Osteocyte (in vitro differentiated cells): Measurements from ENCODE around the gene GBGT1. TPM values are rescaled to one million over a fixed set of nuclear protein-coding genes. Genes with fewer than 3 reads are reported as not detected.

Source experiments
- DNase-seq: peaks from one replicate; pipeline ENCODE4 v3.0.0; 2021; ENCODE audit warnings: mixed read lengths; ENCODE audit not compliant: unreplicated experiment; ENCODE audit errors: extremely low spot score
- H3K27ac Mint-ChIP-seq: one replicate; pipeline ENCODE4 v1.8.0; 2021; ENCODE audit warnings: mild to moderate bottlenecking, mixed read lengths; ENCODE audit not compliant: unreplicated experiment
- H3K27me3 Mint-ChIP-seq: one replicate; pipeline ENCODE4 v1.8.0; 2021; ENCODE audit warnings: mixed read lengths; ENCODE audit not compliant: unreplicated experiment
- H3K36me3 Mint-ChIP-seq: one replicate; pipeline ENCODE4 v1.8.0; 2021; ENCODE audit warnings: mixed read lengths; ENCODE audit not compliant: unreplicated experiment
- H3K4me1 Mint-ChIP-seq: one replicate; pipeline ENCODE4 v1.8.0; 2021; ENCODE audit warnings: mixed read lengths; ENCODE audit not compliant: unreplicated experiment
- H3K4me3 Mint-ChIP-seq: one replicate; pipeline ENCODE4 v1.8.0; 2021; ENCODE audit warnings: mild to moderate bottlenecking, moderate library complexity, mixed read lengths; ENCODE audit not compliant: unreplicated experiment
- H3K9me3 Mint-ChIP-seq: one replicate; pipeline ENCODE4 v1.8.0; 2021; ENCODE audit warnings: mixed read lengths; ENCODE audit not compliant: unreplicated experiment
- CTCF ChIP-seq: fragments of 200-600 bp; sonication (generic); IDR thresholded peaks from 2 replicates; pipeline ENCODE4 v1.5.0; 2021; ENCODE audit warnings: antibody characterized with exemption, mild to moderate bottlenecking, moderate library complexity
- total RNA-seq: library from RNA; stranded (reverse); gene quantifications from 2 replicates; pipeline ENCODE4 v1.2.1, GENCODE V29; 2021

Gene GBGT1
- total RNA-seq, 1 donor from 2014 or later: 4.1 TPM

GRCh38 chr9:133107961-133108793, 55.5 kb downstream of the GBGT1 start:
- no peak for TF ChIP-seq CTCF
- Mint-ChIP-seq H3K4me1 (peaks cover 10% of the 10 kb centered on the region), H3K9me3 (no peaks in the 10 kb centered on the region)

GRCh38 chr9:133107245-133107722, 56.4 kb downstream of the GBGT1 start:
- DNase-seq: no peak
- Mint-ChIP-seq H3K4me1 (peaks cover 3% of the 10 kb centered on the region), H3K9me3 (no peaks in the 10 kb centered on the region), H3K27ac (no peak overlapping the region), H3K4me3 (no peak overlapping the region), H3K36me3 (peaks cover 29% of the 10 kb centered on the region), H3K27me3 (no peaks in the 10 kb centered on the region)
- no peak for TF ChIP-seq CTCF

More at GRCh38 chr9:133107961-133108793, 55.5 kb downstream of the GBGT1 start:
- Mint-ChIP-seq H3K27me3 (no peaks in the 10 kb centered on the region), H3K4me3 (no peak overlapping the region), H3K27ac (no peak overlapping the region), H3K36me3 (peaks cover 23% of the 10 kb centered on the region)
- no peak for DNase-seq

- DNase-seq: no peak
- H3K27me3 Mint-ChIP-seq: no peaks in the 10 kb centered on the region
- peaks cover 32% of the 10 kb centered on the region for H3K36me3 Mint-ChIP-seq
- TF ChIP-seq CTCF: no peak
- no peaks in the 10 kb centered on the region for H3K9me3 Mint-ChIP-seq
- peaks cover 2% of the 10 kb centered on the region for H3K4me1 Mint-ChIP-seq
- no peak overlapping the region for H3K27ac Mint-ChIP-seq
- H3K4me3 Mint-ChIP-seq: no peak overlapping the region
These were observed 57.0 kb downstream of the GBGT1 start for GRCh38 chr9:133106511-133107244.

- no peaks in the 10 kb centered on the region for H3K27me3 Mint-ChIP-seq
- peaks cover 2% of the 10 kb centered on the region for H3K4me1 Mint-ChIP-seq
- H3K4me3 Mint-ChIP-seq: no peak overlapping the region
- TF ChIP-seq CTCF: no peak
- H3K36me3 Mint-ChIP-seq: peaks cover 40% of the 10 kb centered on the region
- no peak overlapping the region for H3K27ac Mint-ChIP-seq
- DNase-seq: no peak
- no peaks in the 10 kb centered on the region for H3K9me3 Mint-ChIP-seq
These were observed 58.3 kb downstream of the GBGT1 start for GRCh38 chr9:133105461-133105770.
